PC-9 (cell line): ENCODE data around the gene RALGAPB.

ENCODE experiments used
- CTCF ChIP-seq: fragments of 200-600 bp; sonication (generic); conservative IDR thresholded peaks from 2 replicates; pipeline ENCODE4 v1.6.1; 2017; ENCODE audit warnings: mixed run types, antibody characterized with exemption, mild to moderate bottlenecking, moderate library complexity
- EZH2 ChIP-seq: fragments of 200-600 bp; sonication (generic); IDR thresholded peaks from 2 replicates; pipeline ENCODE4 v1.8.0; 2017; ENCODE audit warnings: antibody characterized with exemption, low read depth

GRCh38 chr20:38589351-38589750, 116.7 kb downstream of the RALGAPB start:
- TF ChIP-seq EZH2: no peak
- no peak for TF ChIP-seq CTCF
